IPS DF 4.7 (cell line): Measurements from ENCODE around the gene SLC2A3.
A peak's percentile ranks its signal among the peaks of the same experiment; 100 is the strongest.
"Not testable (repeated sequence)": the region's sequence is repeated elsewhere in the genome, so short reads cannot be mapped to it uniquely, and the experiment has no call there.

Experiments
- DNase-seq: peaks from one replicate; pipeline ENCODE4 v3.0.0-alpha.2; 2013; ENCODE audit warnings: low spot score; ENCODE audit errors: extremely low read depth

The SLC2A3 gene

DNA sequence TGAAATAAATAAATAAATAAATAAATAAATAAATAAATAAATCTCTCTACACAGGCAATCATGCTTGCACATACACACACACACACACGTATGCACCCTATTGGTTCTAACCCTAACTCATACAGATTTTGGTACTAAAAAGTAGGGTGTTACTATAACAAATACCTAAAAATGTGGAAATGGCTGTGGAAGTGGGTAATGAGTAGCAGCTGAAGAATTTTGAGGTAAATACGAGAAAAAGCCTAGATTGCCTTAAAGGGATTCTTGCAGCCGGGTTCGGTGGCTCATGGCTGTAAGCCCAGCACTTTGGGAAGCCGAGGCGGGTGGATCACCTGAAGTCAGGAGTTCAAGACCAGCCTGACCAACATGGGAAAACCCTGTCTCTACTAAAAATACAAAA lies 15.7 kb upstream of the SLC2A3 start:
- no peak for DNase-seq

DNA sequence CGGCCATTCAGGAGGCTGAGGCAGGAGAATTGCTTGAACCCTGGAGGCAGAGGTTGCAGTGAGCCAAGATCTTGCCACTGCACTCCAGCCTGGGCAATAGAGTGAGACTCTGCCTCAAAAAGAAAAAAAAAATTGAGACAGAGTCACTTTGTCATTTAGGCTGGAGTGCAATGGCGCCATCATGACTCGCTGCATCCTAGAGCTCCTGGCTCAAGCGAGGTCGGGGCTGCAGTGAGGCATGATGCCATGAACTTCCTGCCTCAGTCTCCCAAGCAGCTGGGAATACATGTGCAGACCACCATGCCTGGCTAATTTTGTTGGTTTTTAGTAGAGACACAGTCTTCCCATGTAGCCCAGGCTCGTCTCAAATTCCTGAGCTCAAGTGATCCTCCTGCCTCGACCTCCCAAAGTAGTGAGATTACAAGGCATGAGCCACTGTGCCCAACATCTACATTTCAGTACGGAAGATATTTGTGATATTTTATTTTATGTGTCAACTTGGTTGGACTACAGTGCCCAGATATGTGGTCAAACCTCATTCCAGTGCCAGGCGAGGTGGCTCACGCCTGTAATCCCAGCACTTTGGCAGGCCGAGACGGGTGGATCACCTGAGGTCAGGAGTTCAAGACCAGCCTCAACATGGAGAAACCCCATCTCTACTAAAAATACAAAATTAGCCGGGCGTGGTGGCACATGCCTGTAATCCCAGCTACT lies 14.4 kb upstream of the SLC2A3 start:
- not testable (repeated sequence) for DNase-seq

DNA sequence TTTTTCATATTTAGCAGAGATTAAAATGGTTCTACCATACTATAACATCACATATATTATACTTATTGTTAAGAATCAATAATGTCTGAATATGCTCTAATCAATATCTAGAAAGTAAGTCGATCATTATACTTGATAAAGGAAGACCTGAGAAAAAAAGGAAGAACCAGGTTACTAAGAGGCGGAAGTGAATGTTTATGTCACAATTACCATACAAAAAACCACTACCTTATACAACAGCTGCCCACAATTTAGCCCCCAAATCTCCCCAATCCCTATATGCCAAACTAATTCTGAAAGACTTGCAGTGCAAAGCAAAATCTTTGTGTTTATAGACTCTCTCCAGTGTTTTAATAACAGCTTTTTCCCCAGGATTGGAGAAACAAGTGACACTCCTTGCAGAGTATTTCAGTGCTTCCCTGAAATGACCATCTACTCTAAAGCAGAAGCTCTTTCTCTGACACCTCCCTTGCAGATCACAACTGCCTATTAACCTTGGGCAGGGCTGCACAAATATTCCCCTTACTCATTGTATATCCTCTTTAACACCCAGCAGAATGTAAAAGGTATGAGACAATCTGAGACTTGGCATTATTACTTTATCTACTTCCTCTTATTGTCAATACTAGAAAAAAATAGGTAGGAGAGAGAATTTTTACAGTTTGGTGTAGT lies 12.7 kb upstream of the SLC2A3 start:
- DNase-seq, result no peak

DNA sequence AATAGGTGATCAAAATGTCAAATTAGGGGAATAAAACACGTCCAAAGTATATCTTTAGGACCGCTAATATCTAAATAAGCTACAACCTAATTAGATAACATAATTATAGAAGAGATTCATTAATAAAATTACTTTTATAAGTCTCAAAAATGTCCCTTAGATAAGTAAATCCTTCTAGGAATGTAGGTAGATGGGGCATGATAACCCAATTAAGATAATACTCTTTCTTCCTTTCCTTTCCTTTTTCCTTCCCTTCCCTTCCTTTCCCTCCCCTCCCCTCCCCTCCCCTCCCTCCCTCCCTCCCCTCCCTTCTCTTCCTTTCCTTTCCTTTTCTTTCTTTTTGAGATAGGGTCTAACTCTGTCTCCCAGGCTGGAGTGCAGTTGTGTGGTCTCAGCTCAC lies 11.0 kb upstream of the SLC2A3 start:
- no peak for DNase-seq

DNA sequence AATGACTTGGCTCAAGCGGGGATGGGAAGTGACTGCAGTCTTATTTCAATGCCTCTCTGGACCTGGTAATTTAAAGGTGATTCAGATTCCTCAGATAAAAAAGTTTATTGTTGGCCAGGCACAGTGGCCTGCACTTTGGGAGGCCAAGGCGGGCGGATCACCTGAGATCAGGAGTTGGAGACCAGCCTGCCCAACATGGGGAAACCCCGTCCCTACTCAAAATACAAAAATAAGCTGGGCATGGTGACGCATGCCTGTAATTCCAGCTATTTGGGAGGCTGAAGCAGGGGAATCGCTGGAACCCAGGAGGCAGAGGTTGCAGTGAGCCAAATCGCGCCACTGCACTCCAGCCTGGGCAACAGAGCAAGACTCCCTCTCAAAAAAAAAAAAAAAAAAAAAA lies 8.8 kb upstream of the SLC2A3 start:
- not testable (repeated sequence) for DNase-seq

DNA sequence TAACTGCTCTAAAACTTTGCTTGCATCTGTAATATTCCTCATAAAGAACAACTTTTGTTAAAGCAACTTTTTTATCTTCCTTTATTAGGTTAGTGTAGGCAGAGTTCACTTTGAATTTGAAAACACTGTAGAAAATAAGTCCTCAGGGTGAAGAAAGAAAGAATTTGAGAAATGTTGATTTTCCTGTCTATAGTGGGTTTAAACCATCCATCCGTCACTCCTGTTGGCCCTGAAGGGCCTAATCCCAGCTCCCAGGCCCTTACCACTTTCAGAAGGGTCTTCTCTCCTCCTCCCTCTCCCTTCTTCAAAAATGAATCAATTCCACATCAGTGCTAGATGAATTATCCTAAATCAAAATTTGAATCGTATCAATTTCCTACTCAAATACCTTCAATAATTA lies 4.9 kb upstream of the SLC2A3 start:
- DNase-seq, result no peak

DNA sequence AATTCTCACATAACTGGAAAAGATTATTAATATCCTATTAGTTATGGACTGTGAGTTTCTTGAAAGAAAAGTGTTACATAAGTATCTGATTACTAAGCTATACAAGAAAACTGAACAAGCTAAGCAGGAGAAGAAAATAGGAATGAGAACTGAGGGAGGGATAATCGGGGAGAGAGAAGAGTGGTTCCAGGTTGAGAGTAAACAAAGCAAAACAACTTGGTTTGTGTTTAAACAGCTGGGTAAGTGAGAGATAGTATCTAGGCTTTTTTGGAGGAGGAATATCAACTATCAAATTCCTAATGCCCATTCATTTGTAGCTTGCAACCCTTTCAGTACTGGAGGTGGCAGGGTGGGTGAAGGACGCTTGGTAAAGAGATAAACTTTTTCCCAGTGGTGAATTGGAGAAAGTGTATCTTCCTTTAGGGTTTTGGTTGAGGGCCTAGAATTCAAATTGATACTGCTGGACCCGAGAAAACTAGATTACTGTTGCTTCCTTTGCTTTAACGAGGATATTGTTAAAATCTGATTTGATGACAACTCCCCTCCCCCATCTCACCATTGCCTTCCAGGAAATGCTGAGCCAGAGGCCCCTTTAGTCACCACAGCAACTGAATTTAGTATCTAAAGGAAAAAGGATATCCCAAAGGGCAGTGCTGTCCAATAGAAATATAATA lies 2.0 kb upstream of the SLC2A3 start:
- no peak for DNase-seq

DNA sequence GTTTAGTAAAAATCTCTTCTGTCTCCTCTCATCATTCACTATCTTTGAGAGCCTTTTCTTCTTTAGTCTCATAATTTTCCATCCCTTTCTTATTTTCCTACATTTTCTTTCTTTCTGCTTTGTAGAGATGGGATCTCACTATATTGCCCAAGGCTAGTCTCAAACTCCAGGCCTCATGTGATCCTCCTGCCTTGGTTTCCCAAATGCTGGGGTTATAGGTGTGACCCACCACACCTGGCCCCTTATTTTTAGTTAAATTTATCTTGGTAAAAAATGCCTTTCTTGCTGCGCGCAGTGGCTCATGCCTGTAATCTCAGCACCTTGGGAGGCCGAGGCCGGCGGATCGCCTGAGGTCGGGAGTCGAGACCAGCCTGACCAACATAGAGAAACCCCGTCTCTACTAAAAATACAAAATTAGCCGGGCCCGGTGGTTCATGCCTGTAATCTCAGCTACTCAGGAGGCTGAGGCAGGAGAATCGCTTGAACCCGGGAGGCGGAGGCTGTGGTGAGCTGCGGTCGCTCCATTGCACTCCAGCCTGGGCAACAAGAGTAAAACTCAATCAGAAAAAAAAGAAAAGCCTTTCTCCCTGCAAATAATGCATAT lies 996 bp downstream of the SLC2A3 start:
- DNase-seq, result no peak

DNA sequence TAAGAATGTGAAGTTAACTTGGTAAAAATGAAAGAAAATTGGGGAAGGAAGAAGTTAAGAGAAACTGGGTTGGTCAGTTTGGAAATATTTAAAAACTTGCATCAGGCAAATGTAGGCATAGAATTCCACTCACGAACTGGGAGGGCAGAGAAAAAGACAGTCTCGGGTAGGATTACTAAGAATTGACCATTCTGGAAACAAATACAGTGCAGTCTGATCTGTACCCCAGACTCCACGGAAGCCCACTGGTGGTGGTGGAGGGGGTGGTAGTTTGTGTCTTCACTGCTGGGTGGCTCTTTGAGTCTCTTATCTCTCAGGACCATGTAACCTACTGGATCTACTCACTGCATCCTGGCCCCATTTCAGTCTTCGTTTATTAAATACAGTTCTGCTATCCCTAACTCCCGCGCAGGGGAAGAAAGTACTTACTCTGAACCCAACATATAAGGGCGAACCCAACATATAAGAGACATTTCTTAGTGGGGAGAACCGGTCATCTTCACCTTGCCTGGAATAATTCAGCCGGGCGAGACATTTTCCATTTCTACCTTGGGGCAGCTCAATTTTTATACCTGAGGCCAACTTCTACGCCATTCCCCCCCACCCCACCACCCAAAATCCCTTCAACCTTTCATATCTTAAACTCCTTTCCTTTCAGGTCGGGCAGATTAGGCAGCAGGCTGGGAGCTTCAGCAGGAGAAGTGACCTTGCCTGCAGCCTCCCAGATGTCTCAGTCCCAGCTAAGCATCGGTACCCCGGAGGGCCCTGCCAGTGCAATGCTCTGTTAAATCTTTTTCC lies 1.7 kb downstream of the SLC2A3 start:
- no peak for DNase-seq

DNA sequence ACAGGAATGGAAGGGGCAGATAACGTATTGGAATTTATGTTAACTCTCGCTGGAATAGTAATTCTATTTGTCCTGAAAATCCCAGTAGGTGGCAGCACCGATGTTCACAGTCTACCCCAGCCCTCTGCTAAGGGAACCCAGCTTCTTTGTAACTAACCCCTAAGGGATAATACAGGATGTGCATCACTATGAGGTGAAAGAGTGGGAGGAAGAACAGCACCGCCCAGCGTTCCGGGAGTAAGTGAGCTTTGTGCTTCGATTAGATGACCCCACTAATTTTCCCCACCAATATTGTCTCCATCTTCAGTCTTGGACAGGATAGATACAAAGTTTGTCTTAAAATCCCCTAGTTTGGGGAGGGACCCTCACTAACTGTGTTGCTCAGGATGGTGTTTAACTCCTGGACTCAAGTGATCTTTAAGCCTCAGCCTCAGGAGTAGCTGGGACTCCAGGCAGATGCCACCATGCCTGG lies 2.7 kb downstream of the SLC2A3 start:
- DNase-seq, result peak; percentile 93

DNA sequence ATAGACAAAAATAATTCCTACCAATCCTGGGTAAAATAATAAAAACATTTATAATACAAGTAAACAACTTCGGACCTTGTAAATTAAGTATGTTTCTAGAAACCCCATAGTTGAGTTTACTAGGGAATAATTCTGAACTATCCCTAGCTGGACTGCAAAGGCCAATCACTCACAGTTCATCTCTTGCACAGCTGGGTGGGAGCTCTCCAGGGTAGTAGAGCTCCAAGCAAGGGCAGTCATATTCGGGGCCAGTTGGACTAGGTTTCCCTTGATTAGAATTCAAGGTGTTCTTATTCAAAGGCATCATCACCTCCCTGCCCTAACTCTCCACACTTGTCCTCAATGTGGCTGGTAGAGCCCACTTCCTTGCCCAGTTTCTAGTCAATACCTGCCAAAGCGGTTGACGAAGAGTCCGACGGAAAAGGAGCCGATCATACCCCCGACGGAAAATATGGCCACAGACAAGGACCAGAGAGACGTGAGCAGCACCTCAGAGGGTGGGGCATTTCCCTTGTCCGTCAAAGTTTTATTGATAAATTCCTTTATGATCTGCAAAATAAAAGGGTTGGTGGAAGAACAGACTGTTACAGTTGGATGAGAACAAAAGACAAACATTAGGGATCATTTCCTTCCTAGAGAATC lies 3.3 kb downstream of the SLC2A3 start:
- DNase-seq, result not testable (repeated sequence)

DNA sequence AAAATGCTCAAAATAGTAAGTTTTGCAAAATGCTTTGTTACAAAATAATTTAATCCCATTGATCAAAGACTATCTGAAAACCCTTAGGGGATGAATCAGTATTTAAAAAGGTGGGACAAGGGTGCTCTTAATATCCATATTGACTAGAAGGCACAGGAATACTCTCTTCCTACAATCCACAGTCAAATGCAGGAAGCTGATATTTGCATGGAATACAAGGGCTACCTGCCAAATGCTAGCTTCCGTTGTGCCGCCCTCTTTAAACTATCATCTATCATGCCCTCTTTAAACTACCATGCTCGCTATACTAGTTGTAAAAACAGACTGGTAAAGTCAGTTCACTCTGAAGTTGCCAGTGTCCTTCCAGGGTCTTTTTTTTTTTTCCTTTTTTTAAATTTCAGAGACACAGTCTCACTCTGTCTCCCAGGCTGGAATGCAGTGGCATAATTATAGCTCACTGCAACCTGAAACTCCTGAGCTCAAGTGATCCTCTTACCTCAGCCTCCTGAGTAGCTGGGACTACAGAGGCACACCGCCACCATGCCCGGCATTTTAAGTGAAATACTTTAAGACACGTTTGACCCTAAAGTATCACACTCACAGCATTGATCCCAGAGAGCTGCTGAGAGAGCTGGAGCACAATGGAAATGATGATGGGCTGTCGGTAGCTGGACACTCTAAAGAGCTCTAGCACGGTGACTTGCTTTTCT lies 6.7 kb downstream of the SLC2A3 start:
- DNase-seq, result no peak

DNA sequence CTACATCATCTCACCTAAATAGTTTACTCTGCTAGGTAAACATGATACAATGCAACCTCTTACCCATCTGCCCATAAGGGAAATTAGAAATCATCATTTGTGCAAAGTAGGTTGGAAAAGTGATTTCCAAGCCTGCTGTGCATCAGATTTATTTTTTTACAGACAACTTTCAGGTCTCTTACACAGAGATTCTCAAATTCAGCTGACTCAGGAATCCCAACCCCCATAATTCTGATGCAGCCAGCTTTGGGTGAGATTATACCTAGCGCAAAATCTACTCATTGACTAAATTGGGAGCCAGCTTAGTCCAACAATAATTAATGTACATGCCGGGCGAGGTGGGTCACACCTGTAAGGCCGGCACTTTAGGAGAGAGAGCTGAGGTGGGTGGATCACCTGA lies 8.5 kb downstream of the SLC2A3 start:
- no peak for DNase-seq

DNA sequence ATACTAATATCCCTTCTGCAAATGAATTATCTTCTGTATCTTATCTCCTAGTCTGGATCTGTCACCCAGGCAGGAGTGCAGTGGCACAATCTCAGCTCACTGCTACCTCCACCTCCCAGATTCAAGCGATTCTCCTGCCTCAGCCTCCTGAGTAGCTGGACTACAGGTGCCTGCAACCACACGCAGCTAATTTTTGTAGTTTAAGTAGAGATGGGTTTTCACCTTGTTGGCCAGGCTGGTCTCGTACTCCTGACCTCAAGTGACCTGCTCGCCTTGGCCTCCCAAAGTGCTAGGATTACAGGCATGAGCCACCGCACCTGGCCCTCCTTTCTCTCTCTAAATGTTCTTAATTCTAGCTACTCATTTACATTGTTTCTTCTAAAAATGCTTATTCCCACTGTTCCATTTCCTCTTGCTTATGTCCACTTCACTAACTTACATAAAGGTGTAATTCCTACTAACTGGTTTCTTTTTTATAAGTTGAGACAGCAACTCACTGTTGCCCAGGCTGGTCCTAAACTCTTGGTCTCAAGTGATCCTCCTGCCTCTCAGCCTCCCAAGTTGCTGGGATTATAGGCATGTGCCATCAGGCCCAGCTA lies 9.8 kb downstream of the SLC2A3 start:
- not testable (repeated sequence) for DNase-seq

DNA sequence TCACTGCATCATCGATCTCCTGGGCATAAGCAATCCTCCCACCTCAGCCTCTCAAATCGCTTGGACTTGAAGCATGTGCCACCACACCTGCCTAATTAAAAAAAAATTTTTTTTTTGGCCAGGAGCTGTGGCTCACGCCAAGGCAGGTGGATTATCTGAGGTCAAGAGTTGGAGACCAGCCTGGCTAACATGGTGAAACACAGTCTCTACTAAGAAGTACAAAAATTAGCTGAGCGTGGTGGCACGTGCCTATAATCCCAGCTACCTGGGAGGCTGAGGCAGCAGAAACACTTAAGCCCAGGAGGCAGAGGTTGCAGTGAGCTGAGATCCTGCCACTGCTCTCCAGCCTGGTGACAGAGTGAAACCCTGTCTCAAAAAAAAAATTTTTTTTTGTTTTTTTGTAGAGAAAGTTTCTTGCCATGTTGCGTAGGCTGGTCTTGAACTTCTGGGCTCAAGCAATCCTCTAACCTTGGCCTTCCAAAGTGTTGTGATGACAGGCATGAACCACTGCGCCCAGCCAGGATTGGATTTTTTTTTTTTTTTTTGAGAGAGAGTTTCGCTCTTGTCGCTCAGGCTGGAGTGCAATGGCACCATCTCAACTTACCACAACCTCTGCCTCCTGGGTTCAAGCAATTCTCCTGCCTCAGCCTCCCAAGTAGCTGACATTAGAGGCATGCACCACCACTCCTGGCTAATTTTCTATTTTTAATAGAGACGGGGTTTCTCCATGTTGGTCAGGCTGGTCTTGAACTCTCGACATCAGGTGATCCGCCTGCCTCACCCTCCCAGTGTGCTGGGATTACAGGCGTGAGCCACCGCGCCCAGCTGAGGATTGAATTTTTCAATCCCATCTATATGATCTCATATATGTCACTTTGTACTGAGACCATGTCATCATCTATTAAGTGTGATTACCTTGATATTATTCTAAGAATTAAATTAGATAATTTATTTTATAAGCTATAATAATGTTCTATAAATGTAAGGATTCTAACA lies 12.4 kb downstream of the SLC2A3 start:
- DNase-seq, result no peak

DNA sequence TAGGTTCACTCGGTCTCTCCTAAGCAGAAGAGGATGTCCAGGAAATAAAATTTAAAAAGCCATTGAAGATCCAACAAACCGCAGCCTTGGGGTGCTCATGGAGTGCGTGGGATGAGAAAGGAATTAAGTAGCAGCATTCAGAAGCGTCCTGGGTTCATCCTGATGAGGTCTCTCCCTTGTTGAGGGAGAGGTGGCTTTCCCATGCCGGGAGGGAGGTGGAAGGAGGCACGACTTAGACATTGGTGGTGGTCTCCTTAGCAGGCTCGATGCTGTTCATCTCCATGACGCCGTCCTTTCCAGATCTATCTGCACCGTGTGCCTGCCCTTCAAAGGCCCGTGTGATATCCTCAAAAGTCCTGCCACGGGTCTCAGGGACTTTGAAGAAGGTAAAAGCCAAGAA lies 14.8 kb downstream of the SLC2A3 start:
- DNase-seq, result not testable (repeated sequence)

DNA sequence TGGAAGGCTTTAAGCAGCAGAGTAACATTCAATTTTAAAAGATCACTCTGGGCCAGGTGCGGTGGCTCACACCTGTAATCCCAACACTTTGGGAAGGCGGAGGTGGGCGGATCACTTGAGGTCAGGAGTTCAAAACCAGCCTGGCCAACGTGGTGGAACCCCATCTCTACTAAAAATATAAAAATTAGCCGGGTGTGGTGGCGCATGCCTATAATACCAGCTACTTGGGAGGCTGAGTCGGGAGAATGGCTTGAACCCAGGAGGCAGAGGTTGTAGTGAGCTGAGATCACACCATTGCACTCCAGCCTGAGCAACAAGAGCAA lies 17.8 kb downstream of the SLC2A3 start:
- DNase-seq, result not testable (repeated sequence)

DNA sequence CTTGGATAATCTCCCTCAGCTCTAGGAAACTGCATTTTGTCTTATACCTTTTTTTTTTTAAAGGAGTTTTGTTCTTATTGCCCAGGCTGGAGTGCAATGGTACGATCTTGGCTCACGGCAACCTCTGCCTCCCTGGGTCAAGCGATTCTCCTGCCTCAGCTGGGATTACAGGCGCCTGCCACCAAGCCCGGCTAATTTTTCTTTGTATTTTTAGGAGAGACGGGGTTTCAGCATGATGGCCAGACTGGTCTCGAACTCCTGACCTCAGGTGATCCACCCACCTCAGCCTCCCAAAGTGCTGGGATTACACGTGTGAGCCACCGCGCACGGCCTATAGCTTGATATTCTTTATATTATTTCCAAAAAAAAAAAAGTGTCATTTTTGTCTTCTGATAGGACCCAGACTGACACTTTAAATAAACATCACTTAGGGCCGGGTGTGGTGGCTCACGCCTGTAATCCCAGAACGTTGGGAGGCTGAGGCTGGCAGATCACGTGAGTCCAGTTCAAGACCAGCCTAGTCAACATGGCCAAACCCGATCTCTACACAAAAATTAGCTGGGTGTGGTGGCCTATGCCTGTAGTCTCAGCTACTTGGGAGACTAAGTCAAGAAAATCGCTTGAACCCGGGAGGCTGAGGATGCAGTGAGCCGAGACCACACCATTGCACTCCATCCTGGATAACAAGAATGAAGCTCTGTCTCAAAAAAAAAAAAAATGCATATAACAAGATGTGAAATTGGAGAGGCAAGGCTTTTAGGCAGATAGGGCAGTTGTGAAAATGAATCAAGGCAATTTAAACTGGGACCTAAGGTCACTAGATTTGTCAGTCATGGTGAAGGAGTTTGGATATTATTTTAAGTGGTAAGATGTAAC lies 18.4 kb downstream of the SLC2A3 start:
- DNase-seq, result no peak
